ENCODE measurements around the gene KHK. TPM values are rescaled to one million over a fixed set of nuclear protein-coding genes. Genes with fewer than 3 reads are reported as not detected.

KHK gene
- total and polyA plus RNA-seq, 9 of the 15 experiments (the other 6 are each of a cell fraction or from before 2014, with no cell fraction given) = 1.5 to 10.7 (median 5.2) TPM

DNA sequence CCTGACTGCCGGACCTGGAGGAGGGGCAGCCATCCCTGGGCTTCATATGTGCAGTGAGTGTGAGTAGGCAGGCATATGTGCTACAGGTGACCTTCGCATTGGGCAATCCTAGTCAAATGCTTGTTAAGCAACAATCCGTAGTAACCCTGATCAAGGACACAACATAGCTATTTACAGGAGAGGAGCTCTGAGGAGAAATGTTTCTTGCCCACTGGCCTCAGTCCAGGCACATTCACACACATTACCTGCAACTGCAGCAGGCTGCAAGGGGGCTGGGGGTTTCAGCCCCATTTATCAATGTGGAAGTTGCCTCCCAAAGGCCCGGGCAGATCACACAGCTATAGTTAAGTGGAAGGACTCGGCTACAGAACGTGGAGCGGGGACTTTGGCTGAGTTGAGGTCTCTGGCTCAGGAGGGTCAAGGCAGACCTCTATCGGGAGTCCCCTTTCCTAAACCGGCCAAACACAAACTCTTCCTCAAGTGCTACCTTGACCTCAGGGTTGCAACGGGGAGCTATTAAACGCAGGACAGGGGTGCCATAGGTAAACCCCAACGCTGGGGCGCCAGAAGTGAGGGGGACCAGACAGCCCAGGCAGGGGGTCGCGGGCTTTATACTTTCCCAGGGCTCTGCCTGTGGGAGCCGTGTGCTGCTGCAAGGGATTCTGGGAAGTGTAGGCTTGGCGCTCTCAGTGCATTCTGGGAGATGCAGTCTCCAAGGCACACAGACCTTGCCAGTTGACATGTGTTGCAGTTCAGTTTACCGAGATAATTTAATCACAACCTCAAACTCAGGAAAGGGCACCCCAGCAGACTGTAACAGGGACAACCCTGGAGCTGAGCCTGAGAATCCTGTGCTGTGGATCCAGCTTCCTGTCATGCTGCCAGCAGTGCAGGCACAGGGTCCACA, 9.4 kb downstream of the KHK start (continued):
- TF ChIP-seq, protein P1, sequence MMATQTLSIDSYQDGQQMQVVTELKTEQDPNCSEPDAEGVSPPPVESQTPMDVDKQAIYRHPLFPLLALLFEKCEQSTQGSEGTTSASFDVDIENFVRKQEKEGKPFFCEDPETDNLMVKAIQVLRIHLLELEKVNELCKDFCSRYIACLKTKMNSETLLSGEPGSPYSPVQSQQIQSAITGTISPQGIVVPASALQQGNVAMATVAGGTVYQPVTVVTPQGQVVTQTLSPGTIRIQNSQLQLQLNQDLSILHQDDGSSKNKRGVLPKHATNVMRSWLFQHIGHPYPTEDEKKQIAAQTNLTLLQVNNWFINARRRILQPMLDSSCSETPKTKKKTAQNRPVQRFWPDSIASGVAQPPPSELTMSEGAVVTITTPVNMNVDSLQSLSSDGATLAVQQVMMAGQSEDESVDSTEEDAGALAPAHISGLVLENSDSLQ (IDR thresholded peaks at IDR 0.05) = no peak

DNA sequence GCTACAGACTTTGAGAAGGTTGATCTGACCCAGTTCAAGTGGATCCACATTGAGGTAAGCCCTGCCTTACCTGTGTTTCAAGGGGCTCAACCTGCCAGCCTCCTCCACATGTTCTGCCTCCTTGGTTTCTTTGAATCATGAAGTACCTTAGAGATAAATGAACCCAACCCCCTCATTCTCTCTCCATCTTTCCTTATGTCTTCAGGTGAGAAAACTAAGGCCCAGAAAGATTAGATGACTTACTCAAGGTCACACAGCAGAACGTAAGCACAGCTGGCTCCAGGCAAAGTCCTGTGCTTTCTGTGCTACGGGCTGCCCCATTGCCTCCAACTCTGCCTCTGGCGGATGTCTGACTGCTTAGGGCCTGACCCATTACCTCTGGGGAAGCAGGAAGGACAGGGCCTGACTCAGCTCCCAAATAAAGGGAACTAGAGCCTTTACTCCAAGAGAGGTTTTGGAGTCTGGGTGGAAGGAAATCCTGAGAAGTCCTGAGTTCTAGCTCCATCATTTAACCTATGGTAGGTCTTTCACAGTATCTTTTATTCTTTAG, 10.3 kb downstream of the KHK start:
- peak overlapping the region in 1 of 2 experiments; percentile 74; a peak in 1 of 4 replicates for H3K9ac ChIP-seq (ENCODE audit: insufficient read depth in 1 of 2, low read depth in 2 of 2, low read length in 2 of 2)
- no peaks in the 10 kb centered on the region; the same call in 2 of the 3 replicates for H3K36me3 ChIP-seq (ENCODE audit: control insufficient read depth, insufficient read depth, low read length)
- H3K9me1 ChIP-seq (ENCODE audit: control insufficient read depth, insufficient read depth, low read length) = no peaks in the 10 kb centered on the region
- 0 out of 2 replicates have a peak overlapping the region, but pooled peaks have one; percentile 54 for H3K4me2 ChIP-seq (ENCODE audit: insufficient read depth, low read length)
- no peaks in the 10 kb centered on the region for H3K9me3 ChIP-seq (replicated peaks; ENCODE audit: control insufficient read depth, insufficient read depth, low read depth, low read length)
- in situ Hi-C loops (cut with MboI) (loop anchor here (5.0 kb wide), 2 partner anchors 95 to 185 kb away; partner anchors contain the start of gene TRIM54), intact Hi-C loops (cut with micrococcal nuclease) (loop anchor here (5.0 kb wide), 2 partner anchors 115 to 205 kb away; partner anchors contain the start of genes ATRAID and SLC5A6)
- no TSS peak for BruUV-seq (replicated peaks)
- H3K27me3 ChIP-seq (ENCODE audit: control insufficient read depth in 2 of 2, insufficient read depth in 2 of 2, low read length in 2 of 2) = no peaks in the 10 kb centered on the region
- no peak for FAIRE-seq
- no peak for DNase-seq (ENCODE audit: extremely low read depth in 1 of 4, low spot score in 3 of 4)
- no peak overlapping the region; the same call in 2 of the 3 replicates for H3K27ac ChIP-seq (ENCODE audit: extremely low read depth, low read depth, low read length)
- H4K20me1 ChIP-seq (replicated peaks; ENCODE audit: control insufficient read depth, insufficient read depth, low read length) = no peaks in the 10 kb centered on the region
- H3K4me3 ChIP-seq = no peak overlapping the region
- H3K4me1 ChIP-seq (replicated peaks in 1 of 2; ENCODE audit: control insufficient read depth in 2 of 2, insufficient read depth in 2 of 2, low read length in 2 of 2) = peaks cover 34 to 50% of the 10 kb centered on the region in 2 experiments
- peak overlapping the region; percentile 87 for H2AFZ ChIP-seq (ENCODE audit: low read depth, low read length)
- POLR2A ChIA-PET = interaction anchor here (1.6 kb wide), 2 partner anchors 9 to 10 kb away, joined by 4 to 5 read pairs; partner anchors contain the start of gene KHK
- 52% methylated on average over 3 of the region's 3 CpGs for WGBS (ENCODE audit: insufficient coverage, low coverage, missing lambda C conversion rate)
- ATAC-seq = no peak
- CTCF ChIA-PET (ENCODE audit: low intra/inter-chr PET ratio) = interaction anchor here (2.8 to 3.1 kb wide), 2 partner anchors 95 to 207 kb away, joined by 19 to 27 read pairs; no protein-coding TSS in a partner anchor
- H3K79me2 ChIP-seq (ENCODE audit: control insufficient read depth, insufficient read depth, low read length) = peaks cover 3% of the 10 kb centered on the region; the same call in 2 of the 3 replicates
- TF ChIP-seq HMG20B (CRISPR knock-in tag; IDR thresholded peaks at IDR 0.05) (no peak), FOXP1 (CRISPR knock-in tag; IDR thresholded peaks at IDR 0.05) (no peak), ZBTB2 (IDR thresholded peaks at IDR 0.05) (no peak), E2F4 (CRISPR knock-in tag; IDR thresholded peaks at IDR 0.05; ENCODE audit: low read depth) (no peak), FOXO4 (CRISPR knock-in tag; IDR thresholded peaks at IDR 0.05) (no peak), RBM22 (IDR thresholded peaks at IDR 0.05; ENCODE audit: low read depth, low read length, poor library complexity, severe bottlenecking) (no peak), ZNF778 (CRISPR knock-in tag; IDR thresholded peaks at IDR 0.05) (no peak), ARID1B (IDR thresholded peaks at IDR 0.05) (no peak), ETV6 (IDR thresholded peaks at IDR 0.05; ENCODE audit: borderline replicate concordance in 1 of 2, low read depth in 2 of 2, low read length in 1 of 2) (no peak), ETV6 (CRISPR knock-in tag; IDR thresholded peaks at IDR 0.05; ENCODE audit: borderline replicate concordance) (no peak), DNMT1 (IDR thresholded peaks at IDR 0.05) (no peak), GATAD2B (IDR thresholded peaks at IDR 0.05; ENCODE audit: borderline replicate concordance) (no peak), ZNF253 (CRISPR knock-in tag; conservative IDR thresholded peaks at IDR 0.05) (no peak)
